OCI-M2 (cell line): ENCODE results near the gene DBR1.
A peak's percentile ranks its signal among the peaks of the same experiment; 100 is the strongest.

Experiments used
- DNase-seq: peaks from one replicate; lab custom pipeline; 2025; ENCODE audit not compliant: unreplicated experiment; lab: John Stamatoyannopoulos, UW

The DBR1 gene

DNA sequence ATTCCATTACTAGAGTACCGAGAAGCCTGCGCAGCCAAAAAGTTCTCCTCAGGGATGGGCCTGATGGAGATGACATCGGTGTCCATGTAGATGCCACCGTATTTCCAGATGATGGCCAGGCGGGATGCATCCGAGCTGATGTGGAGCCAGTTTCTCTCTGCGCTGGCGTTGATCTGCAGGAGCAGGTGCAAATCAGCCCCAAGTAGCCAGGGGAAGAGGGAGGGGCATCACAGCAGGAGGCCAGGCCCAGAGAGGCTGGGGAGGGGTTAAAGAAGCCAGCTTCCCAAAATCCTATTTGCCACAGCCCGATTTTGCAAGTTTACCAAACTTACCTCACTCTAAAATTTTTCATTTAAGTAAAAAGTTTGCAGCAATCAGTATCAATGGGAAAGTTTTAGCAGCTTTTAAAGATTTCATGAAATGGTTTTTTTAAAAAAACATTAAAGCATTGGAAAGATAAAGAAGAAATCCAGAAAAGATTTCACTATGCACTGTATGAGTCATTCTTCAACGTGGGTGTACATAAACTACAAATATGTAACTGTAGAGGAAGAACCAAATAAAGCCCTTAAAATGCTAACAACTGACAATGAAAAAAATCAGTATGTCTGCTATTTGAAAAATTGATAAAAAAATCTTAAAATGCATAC, 49.9 kb downstream of the DBR1 start:
- no peak for DNase-seq

- no peak for DNase-seq
These were observed 50.5 kb downstream of the DBR1 start for GRCh38 chr3:138124188-138124587.

GRCh38 chr3:138119423-138119766, 55.3 kb downstream of the DBR1 start:
- DNase-seq: no peak

GRCh38 chr3:138118612-138119422, 55.9 kb downstream of the DBR1 start:
- DNase-seq: peak; percentile 23

DNA sequence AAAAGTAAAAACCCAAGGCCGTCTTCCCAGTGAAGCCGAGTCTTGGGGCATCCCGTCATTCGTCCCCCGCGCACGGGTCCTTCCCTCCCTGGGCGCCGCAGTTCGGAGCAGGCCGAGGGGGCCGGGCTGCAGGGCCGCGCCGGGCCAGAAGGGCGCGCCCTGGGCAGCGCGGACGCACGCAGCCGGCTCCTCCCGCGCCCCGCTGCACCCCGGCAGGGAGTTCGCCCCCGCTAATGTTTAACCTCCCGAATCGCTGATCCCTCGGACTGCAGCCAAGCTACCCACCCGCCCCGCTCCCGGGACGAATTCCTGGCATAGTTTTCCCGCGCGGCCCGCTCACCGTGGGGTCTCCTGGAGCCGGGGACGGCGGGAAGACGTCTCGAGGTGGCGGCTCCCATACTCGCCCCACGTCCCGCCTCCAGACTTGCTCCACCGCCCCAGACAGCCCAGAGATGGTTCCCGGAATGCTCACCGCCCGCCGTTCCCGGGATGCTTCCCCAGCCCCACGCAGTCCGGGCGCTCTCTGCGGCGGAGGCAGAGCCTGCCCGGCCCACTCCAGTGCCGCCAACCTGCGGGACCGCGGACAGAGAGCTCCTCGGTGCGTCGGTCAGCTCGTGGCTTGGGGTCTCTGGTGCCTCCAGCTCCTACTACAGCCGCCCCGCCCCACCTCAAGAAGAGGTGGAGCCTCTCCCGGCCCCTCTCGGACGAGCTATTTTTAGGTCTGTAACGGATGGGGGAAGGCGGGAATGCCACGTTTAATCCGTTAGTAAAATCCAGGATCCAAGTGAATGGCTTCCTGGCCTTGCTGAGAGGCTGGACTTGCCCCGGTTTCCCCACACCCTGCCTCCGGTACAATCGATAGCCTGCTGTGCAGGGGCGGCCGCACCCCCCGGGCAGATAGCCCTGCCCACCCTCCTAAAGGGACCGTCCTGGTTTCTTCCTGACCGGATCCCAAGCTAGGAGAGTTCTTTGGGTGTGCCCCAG, 59.4 kb downstream of the DBR1 start, which contains the start of gene DZIP1L:
Gene DZIP1L, minus strand, starts transcription at position 621 of the 984 bp plus-strand sequence. CDS start 11,637 bp downstream, outside the sequence.
- no peak for DNase-seq

DNA sequence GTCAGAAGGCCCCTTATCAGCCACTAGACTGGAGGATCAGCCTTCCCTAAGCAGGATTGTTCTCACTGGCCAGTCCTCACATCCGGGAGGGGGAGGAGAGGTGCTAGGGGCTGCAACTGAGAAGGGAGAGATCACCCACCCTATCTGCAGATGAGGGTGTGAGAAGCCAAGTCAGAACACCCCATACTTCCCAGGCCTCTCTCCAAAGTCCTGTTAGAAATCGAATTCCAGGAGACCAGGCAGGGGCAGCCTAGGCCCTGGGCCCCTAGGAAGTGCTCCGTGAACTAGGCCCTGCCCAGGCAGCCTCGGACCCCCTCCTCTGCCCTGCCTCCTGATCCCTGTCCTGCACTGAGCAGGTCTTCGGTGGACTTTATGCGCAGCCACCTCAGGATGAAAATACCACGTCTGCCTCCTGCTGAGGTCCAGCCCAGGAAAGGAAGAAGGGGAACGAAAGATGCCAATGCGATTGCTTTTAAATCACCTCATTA, 60.2 kb downstream of the DBR1 start:
- no peak for DNase-seq

- DNase-seq: no peak
These were observed 61.4 kb downstream of the DBR1 start for GRCh38 chr3:138113326-138113725.

DNA sequence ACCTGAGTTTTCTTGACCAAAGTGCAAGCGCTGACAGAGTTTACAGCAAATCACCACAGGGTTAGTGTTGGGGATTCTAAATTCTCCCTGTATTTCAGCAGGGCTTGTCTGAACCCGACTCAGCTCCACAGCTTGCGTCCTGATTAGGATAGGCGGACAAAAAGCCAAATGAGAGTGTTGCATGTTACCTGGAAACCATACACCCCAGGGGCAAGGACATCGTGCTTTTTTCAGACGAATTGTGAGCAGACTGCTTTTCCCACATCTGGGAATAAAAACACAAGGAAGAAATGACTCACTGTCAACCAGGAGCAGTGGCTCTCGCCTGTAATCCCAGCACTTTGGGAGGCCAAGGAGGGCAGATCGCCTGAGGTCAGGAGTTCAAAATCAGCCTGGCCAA, 62.4 kb downstream of the DBR1 start:
- DNase-seq: no peak
